HepG2 (cell line): ENCODE measurements around the gene PHTF2. TPM values are rescaled to one million over a fixed set of nuclear protein-coding genes. Genes with fewer than 3 reads are reported as not detected.

Experiments used
- ATAC-seq: fragments of 200-7000 bp; cut with Tn5 transposase; 3 replicates; pipeline ENCODE4 v1.9.1; 2020; ENCODE audit warnings: mild to moderate bottlenecking, moderate library complexity
- BruUV-seq: library from RNA; stranded (reverse); fragments of 400-500 nt; replicated peaks from 2 replicates; lab custom pipeline; 2021; lab: Mats Ljungman, UMichigan
- CTCF ChIA-PET: fragments of 300-600 bp; formaldehyde crosslinking; extraction: SDS; loops from one replicate; lab custom pipeline; 2021; ENCODE audit warnings: low total read pairs, inconsistent platforms, low intra/inter-chr PET ratio; lab: Yijun Ruan, JAX
- POLR2A ChIA-PET: fragments of 350-600 bp; sonication (Branson Sonifier 250); formaldehyde crosslinking; loops from one replicate; lab custom pipeline; 2020; ENCODE audit warnings: antibody characterized with exemption, inconsistent platforms; lab: Yijun Ruan, JAX
- DNase-seq: peaks from one replicate; pipeline ENCODE4 v3.0.0-alpha.2; 2015; ENCODE audit warnings: low spot score
- FAIRE-seq: peaks from 3 replicates; lab custom pipeline; 2011; peaks lifted over from hg19 to GRCh38; lab: Jason Lieb, UNC
- H2AFZ ChIP-seq: one replicate; pipeline ENCODE4 v1.6.1; 2011; ENCODE audit warnings: low read length, inconsistent platforms
- H3K27ac ChIP-seq: fragments of 300-600 bp; 3 replicates; pipeline ENCODE4 v1.8.0; 2011; ENCODE audit warnings: mixed run types, mild to moderate bottlenecking, mixed read lengths, low read length, inconsistent platforms; ENCODE audit not compliant: insufficient read depth; ENCODE audit errors: extremely low read length
- H3K27me3 ChIP-seq, 2 experiments: fragments of 200-600 bp in 1 of 2; 2 replicates in 1 of 2; 3 replicates in 1 of 2; pipeline versions ENCODE4 v1.6.0 to v1.8.0; 2011; ENCODE audit warnings: low read length in 2 of 2, mild to moderate bottlenecking in 2 of 2, moderate library complexity in 2 of 2, inconsistent platforms in 1 of 2; ENCODE audit not compliant: insufficient read depth in 2 of 2, control insufficient read depth in 1 of 2
- H3K36me3 ChIP-seq, 2 experiments: fragments of 200-600 bp in 1 of 2; replicated peaks in 1 of 2; 2 replicates in 1 of 2; 3 replicates in 1 of 2; pipeline versions ENCODE4 v1.5.1 to v1.8.0; 2011; ENCODE audit warnings: low read length in 2 of 2, inconsistent platforms in 1 of 2; ENCODE audit not compliant: insufficient read depth in 2 of 2, control insufficient read depth in 1 of 2
- H3K4me1 ChIP-seq: 2 replicates; pipeline ENCODE4 v1.5.1; 2012; ENCODE audit warnings: low read length, inconsistent platforms; ENCODE audit not compliant: insufficient read depth
- H3K4me2 ChIP-seq: 2 replicates; pipeline ENCODE4 v1.6.0; 2011; ENCODE audit warnings: low read depth, low read length, inconsistent platforms
- H3K4me3 ChIP-seq, 3 experiments: fragments of 200-600 bp in 1 of 3; sonication (generic), shearing (Covaris generic) in 1 of 3; replicated peaks in 1 of 3; 2 replicates each; pipeline ENCODE4 v1.5.1; 2011 to 2016; ENCODE audit warnings: low read length in 3 of 3, inconsistent platforms in 2 of 3, low read depth in 2 of 3, mild to moderate bottlenecking in 2 of 3, control low read depth in 1 of 3, mixed read lengths in 1 of 3; ENCODE audit not compliant: insufficient read depth in 1 of 3
- H3K79me2 ChIP-seq: one replicate; pipeline ENCODE4 v1.6.1; 2011; ENCODE audit warnings: low read length, inconsistent platforms; ENCODE audit not compliant: insufficient read depth
- H3K9ac ChIP-seq: 2 replicates; pipeline ENCODE4 v1.6.0; 2011; ENCODE audit warnings: mild to moderate bottlenecking, low read depth, low read length, inconsistent platforms; ENCODE audit not compliant: insufficient read depth
- H3K9me3 ChIP-seq: 2 replicates; pipeline ENCODE4 v1.5.1; 2012; ENCODE audit warnings: mild to moderate bottlenecking, low read length
- H4K20me1 ChIP-seq: 2 replicates; pipeline ENCODE4 v1.6.0; 2011; ENCODE audit warnings: inconsistent platforms, mild to moderate bottlenecking, low read length, moderate library complexity; ENCODE audit not compliant: insufficient read depth
- EHMT2 ChIP-seq: fragments of 200-600 bp; sonication (generic); IDR thresholded peaks from 2 replicates; pipeline ENCODE4 v1.7.0; 2017; ENCODE audit warnings: antibody characterized with exemption, low read depth, low read length, borderline replicate concordance
- HNRNPK ChIP-seq: fragments of 200-400 bp; formaldehyde crosslinking; IDR thresholded peaks from 2 replicates; pipeline ENCODE4 v1.6.1; 2018; ENCODE audit warnings: low read length, low read depth, moderate library complexity, mild to moderate bottlenecking; ENCODE audit not compliant: poor library complexity, severe bottlenecking
- MEF2D ChIP-seq: sonication (generic); formaldehyde crosslinking; IDR thresholded peaks from 2 replicates; pipeline ENCODE4 v1.5.1; 2020; ENCODE audit warnings: mild to moderate bottlenecking, missing genetic modification reagents
- NFATC3 ChIP-seq: sonication (generic); formaldehyde crosslinking; IDR thresholded peaks from 2 replicates; pipeline ENCODE4 v1.5.1; 2020; ENCODE audit warnings: mild to moderate bottlenecking, missing genetic modification reagents
- PRMT3 ChIP-seq: sonication (generic); formaldehyde crosslinking; IDR thresholded peaks from 2 replicates; pipeline ENCODE4 v1.8.1; 2022; ENCODE audit warnings: low read depth, mild to moderate bottlenecking, moderate library complexity, missing genetic modification reagents, borderline replicate concordance
- ZNF282 ChIP-seq: fragments of 450-650 bp; IDR thresholded peaks from 2 replicates; pipeline ENCODE4 v1.6.1; 2018; ENCODE audit not compliant: partially characterized antibody
- ZNF34 ChIP-seq: sonication (generic); formaldehyde crosslinking; IDR thresholded peaks from 2 replicates; pipeline ENCODE4 v1.4.0; 2020; ENCODE audit warnings: mild to moderate bottlenecking, missing genetic modification reagents, borderline replicate concordance
- ZNF547 ChIP-seq: sonication (generic); formaldehyde crosslinking; IDR thresholded peaks from 2 replicates; pipeline ENCODE4 v1.5.1; 2020; ENCODE audit warnings: mild to moderate bottlenecking, missing genetic modification reagents
- ZNF558 ChIP-seq: sonication (generic); formaldehyde crosslinking; IDR thresholded peaks from 2 replicates; pipeline ENCODE4 v1.9.0; 2022; ENCODE audit warnings: mild to moderate bottlenecking, missing genetic modification reagents, borderline replicate concordance
- ZNF567 ChIP-seq: sonication (generic); formaldehyde crosslinking; IDR thresholded peaks from 2 replicates; pipeline ENCODE4 v1.8.1; 2023; ENCODE audit warnings: mild to moderate bottlenecking, missing genetic modification reagents, borderline replicate concordance
- ZNF672 ChIP-seq: sonication (generic); formaldehyde crosslinking; IDR thresholded peaks from 2 replicates; pipeline ENCODE4 v1.8.1; 2022; ENCODE audit warnings: missing genetic modification reagents
- whole genome bisulfite sequencing: methylation state at CpG from one replicate; pipeline ENCODE4 v1.1.6; 2017; ENCODE audit warnings: low lambda C conversion rate; 5-methylcytosine and 5-hydroxymethylcytosine counted together
- in situ Hi-C: cut with HindIII; loops from 2 replicates; pipeline ENCODE4 v1.10.0; 2017; ENCODE audit warnings: low pct_unique_long_range_greater_than_20kb; ENCODE audit not compliant: extremely low pct_ligation_motif_present
- intact Hi-C: fragments of 100-400 bp; cut with micrococcal nuclease; formaldehyde crosslinking; loops from one replicate; pipeline ENCODE4 v1.10.0; 2022; ENCODE audit not compliant: unreplicated experiment
- polyA plus RNA-seq, 8 experiments: library from polyadenylated mRNA; depleted of rRNA in 3 of 8; stranded (reverse) in 7 of 8; unstranded in 1 of 8; fragments of >200 nt; fragmentation: Illumina TruSeq in 4 of 8; extraction: Trizol in 4 of 8; gene quantifications; 2 replicates each; pipeline versions ENCODE4 v1.2.1 to v1.2.3, GENCODE V29; 2011 to 2016; ENCODE audit warnings: low read depth in 4 of 8, missing spikeins in 1 of 8, mixed read lengths in 1 of 8; ENCODE audit not compliant: insufficient read depth in 1 of 8
- total RNA-seq, 5 experiments: library from RNA; depleted of rRNA; stranded (reverse); fragments of >200 nt; fragmentation: Illumina TruSeq; extraction: Trizol; gene quantifications; 2 replicates each; pipeline ENCODE4 v1.2.3, GENCODE V29; 2016; ENCODE audit warnings: low read depth in 1 of 5
- TF ChIP-seq, protein P1 (sequence below): sonication (generic); formaldehyde crosslinking; IDR thresholded peaks from 2 replicates; pipeline ENCODE4 v1.8.0; 2022; ENCODE audit warnings: missing genetic modification reagents, low read depth, mild to moderate bottlenecking, borderline replicate concordance
- TF ChIP-seq, protein P2 (sequence below): sonication (generic); formaldehyde crosslinking; IDR thresholded peaks from 2 replicates; pipeline ENCODE4 v1.8.0; 2022; ENCODE audit warnings: mild to moderate bottlenecking, missing genetic modification reagents
- TF ChIP-seq, protein P3 (sequence below): sonication (generic); formaldehyde crosslinking; IDR thresholded peaks from 2 replicates; pipeline ENCODE4 v1.4.0; 2020; ENCODE audit warnings: missing genetic modification reagents

The PHTF2 gene
- total and polyA plus RNA-seq, 2 of the 13 experiments (the other 11 are each of a cell fraction or from before 2014, with no cell fraction given) = 7.4 to 10.2 TPM

DNA sequence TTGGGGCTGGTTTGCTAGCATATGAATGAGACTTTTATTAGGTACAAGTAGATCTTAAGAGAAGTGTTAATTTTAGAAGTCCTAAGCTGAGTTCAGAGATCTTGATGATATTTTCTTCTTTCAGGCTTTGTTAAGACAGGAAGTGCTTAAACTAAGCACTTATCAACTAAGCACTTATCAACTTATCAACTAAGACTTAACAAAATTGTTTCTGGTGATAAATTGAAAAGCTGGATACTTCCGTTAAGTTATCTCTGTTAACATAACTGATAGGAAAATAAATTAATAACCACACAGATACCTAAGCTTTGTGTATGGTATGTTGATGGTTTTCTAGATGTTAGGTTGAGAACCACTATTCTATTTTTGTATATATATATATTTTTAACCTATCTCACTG is 113.7 kb downstream of the PHTF2 start:
- Histone ChIP-seq H3K9ac (no peak overlapping the region), H3K36me3 (no peaks in the 10 kb centered on the region), H3K27me3 (no peaks in the 10 kb centered on the region), H3K4me2 (no peak overlapping the region), H3K4me3 (no peak overlapping the region), H3K79me2 (no peaks in the 10 kb centered on the region), H3K27ac (no peak overlapping the region), H4K20me1 (no peaks in the 10 kb centered on the region), H3K4me1 (no peaks in the 10 kb centered on the region), H3K9me3 (no peaks in the 10 kb centered on the region), H2AFZ (no peak overlapping the region)
- DNase-seq (no peak), ATAC-seq (no peak), FAIRE-seq (no peak)
- CTCF ChIA-PET = no interaction called here
- BruUV-seq = no TSS peak
- 93% methylated on average over 1 of the region's 1 CpG for WGBS
- intact Hi-C loops (no loop called here), in situ Hi-C loops (no loop called here)
- POLR2A ChIA-PET = no interaction called here
- TF ChIP-seq NFATC3 (CRISPR knock-in tag) (no peak), ZNF282 (no peak), ZNF672 (CRISPR knock-in tag) (no peak), ZNF34 (no peak), HNRNPK (no peak), ZNF567 (CRISPR knock-in tag) (no peak), MEF2D (CRISPR knock-in tag) (no peak), EHMT2 (no peak), ZNF547 (no peak), PRMT3 (CRISPR knock-in tag) (no peak), ZNF558 (CRISPR knock-in tag) (no peak)
- TF ChIP-seq, protein P1, sequence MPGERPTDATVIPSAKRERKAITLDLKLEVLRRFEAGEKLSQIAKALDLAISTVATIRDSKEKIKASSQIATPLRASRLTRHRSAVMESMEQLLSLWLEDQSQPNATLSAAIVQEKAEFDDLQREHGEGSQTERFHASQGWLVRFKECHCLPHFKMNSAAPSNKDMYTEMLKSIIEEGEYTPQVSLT (CRISPR knock-in tag) = no peak
- TF ChIP-seq, protein P2, sequence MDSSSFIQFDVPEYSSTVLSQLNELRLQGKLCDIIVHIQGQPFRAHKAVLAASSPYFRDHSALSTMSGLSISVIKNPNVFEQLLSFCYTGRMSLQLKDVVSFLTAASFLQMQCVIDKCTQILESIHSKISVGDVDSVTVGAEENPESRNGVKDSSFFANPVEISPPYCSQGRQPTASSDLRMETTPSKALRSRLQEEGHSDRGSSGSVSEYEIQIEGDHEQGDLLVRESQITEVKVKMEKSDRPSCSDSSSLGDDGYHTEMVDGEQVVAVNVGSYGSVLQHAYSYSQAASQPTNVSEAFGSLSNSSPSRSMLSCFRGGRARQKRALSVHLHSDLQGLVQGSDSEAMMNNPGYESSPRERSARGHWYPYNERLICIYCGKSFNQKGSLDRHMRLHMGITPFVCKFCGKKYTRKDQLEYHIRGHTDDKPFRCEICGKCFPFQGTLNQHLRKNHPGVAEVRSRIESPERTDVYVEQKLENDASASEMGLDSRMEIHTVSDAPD (CRISPR knock-in tag) = no peak
- TF ChIP-seq, protein P3, sequence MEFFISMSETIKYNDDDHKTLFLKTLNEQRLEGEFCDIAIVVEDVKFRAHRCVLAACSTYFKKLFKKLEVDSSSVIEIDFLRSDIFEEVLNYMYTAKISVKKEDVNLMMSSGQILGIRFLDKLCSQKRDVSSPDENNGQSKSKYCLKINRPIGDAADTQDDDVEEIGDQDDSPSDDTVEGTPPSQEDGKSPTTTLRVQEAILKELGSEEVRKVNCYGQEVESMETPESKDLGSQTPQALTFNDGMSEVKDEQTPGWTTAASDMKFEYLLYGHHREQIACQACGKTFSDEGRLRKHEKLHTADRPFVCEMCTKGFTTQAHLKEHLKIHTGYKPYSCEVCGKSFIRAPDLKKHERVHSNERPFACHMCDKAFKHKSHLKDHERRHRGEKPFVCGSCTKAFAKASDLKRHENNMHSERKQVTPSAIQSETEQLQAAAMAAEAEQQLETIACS (CRISPR knock-in tag) = no peak
